Endothelial cell of umbilical vein (primary cell): ENCODE data around the gene PPP4C.

ENCODE experiments used
- CTCF ChIP-seq, 2 donors: IDR thresholded peaks; 1 replicate in 1 of 2; 2 replicates in 1 of 2; pipeline ENCODE4 v1.5.1; 2011; ENCODE audit warnings: low read length in 2 of 2, mild to moderate bottlenecking in 2 of 2, moderate library complexity in 2 of 2, control low read depth in 1 of 2, inconsistent platforms in 1 of 2, low read depth in 1 of 2; ENCODE audit not compliant: insufficient read depth in 1 of 2; ENCODE audit errors: extremely low read depth in 1 of 2
- EZH2 ChIP-seq: IDR thresholded peaks from 2 replicates; pipeline ENCODE4 v1.6.1; 2012; ENCODE audit warnings: borderline replicate concordance, low read depth, mild to moderate bottlenecking, moderate library complexity, low read length, inconsistent platforms; ENCODE audit not compliant: severe bottlenecking
- POLR2AphosphoS5 ChIP-seq: IDR thresholded peaks from 2 replicates; pipeline ENCODE4 v1.6.1; 2012; ENCODE audit warnings: low read depth, mild to moderate bottlenecking, control low read depth, low read length, moderate library complexity; ENCODE audit not compliant: insufficient read depth

GRCh38 chr16:30122604-30123160 lies 46.9 kb downstream of the PPP4C start:
- TF ChIP-seq POLR2AphosphoS5, result no peak
- TF ChIP-seq CTCF (IDR thresholded peaks at IDR 0.05; ENCODE audit: extremely low read depth in 1 of 2, insufficient read depth in 1 of 2, low read depth in 1 of 2, low read length in 2 of 2), result no peak
- TF ChIP-seq EZH2, result no peak
